WTC11 (cell line): ENCODE results near the gene NWD2. TPM values are rescaled to one million over a fixed set of nuclear protein-coding genes. Genes with fewer than 3 reads are reported as not detected.

Source experiments
- ATAC-seq: fragments of 200-7000 bp; cut with Tn5 transposase; 2 replicates; pipeline ENCODE4 v1.10.0; 2021; ENCODE audit warnings: mild to moderate bottlenecking, moderate library complexity
- CTCF ChIA-PET: fragments of 300-600 bp; sonication (Branson Sonifier 250); formaldehyde crosslinking; loops from one replicate; lab custom pipeline; 2021; ENCODE audit warnings: antibody characterized with exemption; lab: Charles Lee
- POLR2A ChIA-PET: fragments of 350-600 bp; sonication (Branson Sonifier 250); formaldehyde crosslinking; loops from one replicate; lab custom pipeline; 2021; ENCODE audit warnings: antibody characterized with exemption; lab: Charles Lee
- DNase-seq: peaks from one replicate; pipeline ENCODE4 v3.0.0; 2021; ENCODE audit warnings: low spot score
- H3K27ac Mint-ChIP-seq: 2 replicates; pipeline ENCODE4 v1.8.0; 2021; ENCODE audit warnings: mixed read lengths
- H3K27me3 Mint-ChIP-seq: 2 replicates; pipeline ENCODE4 v1.8.0; 2021; ENCODE audit warnings: low read depth, mild to moderate bottlenecking, moderate library complexity, mixed read lengths
- H3K36me3 Mint-ChIP-seq: 2 replicates; pipeline ENCODE4 v1.8.0; 2021; ENCODE audit warnings: mixed read lengths
- H3K4me1 Mint-ChIP-seq: 2 replicates; pipeline ENCODE4 v1.8.0; 2022; ENCODE audit warnings: mixed read lengths
- H3K4me3 Mint-ChIP-seq: 2 replicates; pipeline ENCODE4 v1.8.0; 2021; ENCODE audit warnings: mild to moderate bottlenecking, moderate library complexity, mixed read lengths
- H3K9me3 Mint-ChIP-seq: 2 replicates; pipeline ENCODE4 v1.8.0; 2021; ENCODE audit warnings: mixed read lengths
- ATF6 ChIP-seq: sonication (generic); formaldehyde crosslinking; IDR thresholded peaks from 2 replicates; pipeline ENCODE4 v1.8.1; 2023; ENCODE audit warnings: mild to moderate bottlenecking, missing genetic modification reagents
- CBFB ChIP-seq: sonication (generic); formaldehyde crosslinking; IDR thresholded peaks from 2 replicates; pipeline ENCODE4 v1.8.1; 2022; ENCODE audit warnings: mild to moderate bottlenecking, low read depth, missing genetic modification reagents
- FOXK1 ChIP-seq: sonication (generic); formaldehyde crosslinking; IDR thresholded peaks from 2 replicates; pipeline ENCODE4 v1.8.0; 2022; ENCODE audit warnings: mild to moderate bottlenecking, moderate library complexity, missing genetic modification reagents
- GRHL2 ChIP-seq: fragments of 250-450 bp; sonication (Bioruptor Pico); IDR thresholded peaks from 2 replicates; pipeline ENCODE4 v1.8.0; 2022; ENCODE audit warnings: mild to moderate bottlenecking, moderate library complexity; ENCODE audit not compliant: insufficient replicate concordance, severe bottlenecking
- NFATC4 ChIP-seq: fragments of 250-450 bp; sonication (Bioruptor Pico); IDR thresholded peaks from 2 replicates; pipeline ENCODE4 v1.9.0; 2021; ENCODE audit warnings: mild to moderate bottlenecking
- RORB ChIP-seq: fragments of 250-450 bp; sonication (Bioruptor Pico); IDR thresholded peaks from 2 replicates; pipeline ENCODE4 v1.9.0; 2021; ENCODE audit warnings: mild to moderate bottlenecking
- TP53 ChIP-seq: sonication (generic); formaldehyde crosslinking; IDR thresholded peaks from 2 replicates; pipeline ENCODE4 v1.8.1; 2023; ENCODE audit warnings: mild to moderate bottlenecking, missing genetic modification reagents
- USF1 ChIP-seq: sonication (generic); formaldehyde crosslinking; IDR thresholded peaks from 2 replicates; pipeline ENCODE4 v1.8.0; 2022; ENCODE audit warnings: mild to moderate bottlenecking, missing genetic modification reagents
- ZBTB21 ChIP-seq: sonication (generic); formaldehyde crosslinking; IDR thresholded peaks from 2 replicates; pipeline ENCODE4 v1.8.1; 2023; ENCODE audit warnings: mild to moderate bottlenecking, missing genetic modification reagents, borderline replicate concordance
- ZMAT4 ChIP-seq: fragments of 250-450 bp; sonication (Bioruptor Pico); IDR thresholded peaks from 2 replicates; pipeline ENCODE4 v1.9.0; 2021; ENCODE audit warnings: mild to moderate bottlenecking
- ZNF138 ChIP-seq: sonication (generic); formaldehyde crosslinking; conservative IDR thresholded peaks from 2 replicates; pipeline ENCODE4 v1.8.1; 2022; ENCODE audit warnings: mild to moderate bottlenecking, moderate library complexity, missing genetic modification reagents
- ZNF232 ChIP-seq: sonication (generic); formaldehyde crosslinking; IDR thresholded peaks from 2 replicates; pipeline ENCODE4 v1.8.0; 2022; ENCODE audit warnings: mild to moderate bottlenecking, missing genetic modification reagents
- ZNF263 ChIP-seq: sonication (generic); formaldehyde crosslinking; IDR thresholded peaks from 2 replicates; pipeline ENCODE4 v1.8.1; 2022; ENCODE audit warnings: low read depth, mild to moderate bottlenecking, moderate library complexity, missing genetic modification reagents
- ZNF396 ChIP-seq: fragments of 250-450 bp; sonication (Bioruptor Pico); IDR thresholded peaks from 2 replicates; pipeline ENCODE4 v1.8.0; 2021; ENCODE audit warnings: mild to moderate bottlenecking, moderate library complexity, borderline replicate concordance
- ZSCAN18 ChIP-seq: fragments of 250-450 bp; sonication (Bioruptor Pico); IDR thresholded peaks from 2 replicates; pipeline ENCODE4 v2.1.2; 2022; ENCODE audit warnings: mild to moderate bottlenecking, moderate library complexity
- total RNA-seq: library from RNA; stranded (reverse); gene quantifications from 3 replicates; pipeline ENCODE4 v1.2.3, GENCODE V29; 2021
- TF ChIP-seq, protein P1 (sequence below): sonication (generic); formaldehyde crosslinking; IDR thresholded peaks from 2 replicates; pipeline ENCODE4 v1.8.1; 2023; ENCODE audit warnings: mild to moderate bottlenecking, missing genetic modification reagents, borderline replicate concordance
- TF ChIP-seq, protein P2 (sequence below): sonication (generic); formaldehyde crosslinking; IDR thresholded peaks from 2 replicates; pipeline ENCODE4 v1.8.1; 2023; ENCODE audit warnings: mild to moderate bottlenecking, missing genetic modification reagents, moderate library complexity
- TF ChIP-seq, protein P3 (sequence below): sonication (generic); formaldehyde crosslinking; IDR thresholded peaks from 2 replicates; pipeline ENCODE4 v1.8.0; 2022; ENCODE audit warnings: mild to moderate bottlenecking, missing genetic modification reagents

The NWD2 gene
- total RNA-seq, 1 experiment from 2014 or later: 0.07 TPM

DNA sequence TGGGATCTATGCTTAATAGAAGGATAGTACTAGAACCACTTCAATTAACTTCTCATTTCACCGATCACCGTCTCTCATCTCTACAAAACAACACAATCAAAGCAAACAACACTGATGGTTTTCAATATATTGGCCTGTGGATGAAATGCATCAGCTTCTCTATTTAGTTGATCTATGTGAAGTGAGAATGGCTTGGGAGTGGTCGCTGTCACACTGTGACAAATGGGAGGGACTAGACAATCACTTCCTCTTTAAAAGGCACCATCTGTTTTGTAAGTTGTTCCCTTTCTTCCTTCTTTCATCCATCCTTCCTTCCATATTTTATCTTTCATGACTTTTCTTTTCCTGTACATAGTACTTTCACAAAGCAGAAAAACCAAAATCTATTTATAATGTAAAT, 23.9 kb upstream of the NWD2 start:
- DNase-seq: no peak
- POLR2A ChIA-PET: no interaction called here
- Mint-ChIP-seq H3K4me1 (no peaks in the 10 kb centered on the region), H3K27me3 (no peaks in the 10 kb centered on the region)
- ATAC-seq: no peak
- CTCF ChIA-PET: interaction anchor here (1.3 kb wide), 1 partner anchor 23 kb away, joined by 4 read pairs; no protein-coding TSS in a partner anchor
- TF ChIP-seq TP53 (CRISPR knock-in tag) (no peak), ZNF263 (CRISPR knock-in tag) (no peak), ZNF138 (CRISPR knock-in tag) (no peak), NFATC4 (CRISPR knock-in tag) (no peak), ZNF396 (CRISPR knock-in tag) (no peak), ZSCAN18 (CRISPR knock-in tag) (no peak), FOXK1 (CRISPR knock-in tag) (no peak), GRHL2 (CRISPR knock-in tag) (no peak), ZBTB21 (CRISPR knock-in tag) (no peak), USF1 (CRISPR knock-in tag) (no peak), CBFB (no peak), ZNF232 (CRISPR knock-in tag) (no peak), ZMAT4 (no peak), RORB (CRISPR knock-in tag) (no peak), ATF6 (CRISPR knock-in tag) (no peak)
- TF ChIP-seq, protein P1, sequence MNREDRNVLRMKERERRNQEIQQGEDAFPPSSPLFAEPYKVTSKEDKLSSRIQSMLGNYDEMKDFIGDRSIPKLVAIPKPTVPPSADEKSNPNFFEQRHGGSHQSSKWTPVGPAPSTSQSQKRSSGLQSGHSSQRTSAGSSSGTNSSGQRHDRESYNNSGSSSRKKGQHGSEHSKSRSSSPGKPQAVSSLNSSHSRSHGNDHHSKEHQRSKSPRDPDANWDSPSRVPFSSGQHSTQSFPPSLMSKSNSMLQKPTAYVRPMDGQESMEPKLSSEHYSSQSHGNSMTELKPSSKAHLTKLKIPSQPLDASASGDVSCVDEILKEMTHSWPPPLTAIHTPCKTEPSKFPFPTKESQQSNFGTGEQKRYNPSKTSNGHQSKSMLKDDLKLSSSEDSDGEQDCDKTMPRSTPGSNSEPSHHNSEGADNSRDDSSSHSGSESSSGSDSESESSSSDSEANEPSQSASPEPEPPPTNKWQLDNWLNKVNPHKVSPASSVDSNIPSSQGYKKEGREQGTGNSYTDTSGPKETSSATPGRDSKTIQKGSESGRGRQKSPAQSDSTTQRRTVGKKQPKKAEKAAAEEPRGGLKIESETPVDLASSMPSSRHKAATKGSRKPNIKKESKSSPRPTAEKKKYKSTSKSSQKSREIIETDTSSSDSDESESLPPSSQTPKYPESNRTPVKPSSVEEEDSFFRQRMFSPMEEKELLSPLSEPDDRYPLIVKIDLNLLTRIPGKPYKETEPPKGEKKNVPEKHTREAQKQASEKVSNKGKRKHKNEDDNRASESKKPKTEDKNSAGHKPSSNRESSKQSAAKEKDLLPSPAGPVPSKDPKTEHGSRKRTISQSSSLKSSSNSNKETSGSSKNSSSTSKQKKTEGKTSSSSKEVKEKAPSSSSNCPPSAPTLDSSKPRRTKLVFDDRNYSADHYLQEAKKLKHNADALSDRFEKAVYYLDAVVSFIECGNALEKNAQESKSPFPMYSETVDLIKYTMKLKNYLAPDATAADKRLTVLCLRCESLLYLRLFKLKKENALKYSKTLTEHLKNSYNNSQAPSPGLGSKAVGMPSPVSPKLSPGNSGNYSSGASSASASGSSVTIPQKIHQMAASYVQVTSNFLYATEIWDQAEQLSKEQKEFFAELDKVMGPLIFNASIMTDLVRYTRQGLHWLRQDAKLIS (CRISPR knock-in tag): no peak
- TF ChIP-seq, protein P2, sequence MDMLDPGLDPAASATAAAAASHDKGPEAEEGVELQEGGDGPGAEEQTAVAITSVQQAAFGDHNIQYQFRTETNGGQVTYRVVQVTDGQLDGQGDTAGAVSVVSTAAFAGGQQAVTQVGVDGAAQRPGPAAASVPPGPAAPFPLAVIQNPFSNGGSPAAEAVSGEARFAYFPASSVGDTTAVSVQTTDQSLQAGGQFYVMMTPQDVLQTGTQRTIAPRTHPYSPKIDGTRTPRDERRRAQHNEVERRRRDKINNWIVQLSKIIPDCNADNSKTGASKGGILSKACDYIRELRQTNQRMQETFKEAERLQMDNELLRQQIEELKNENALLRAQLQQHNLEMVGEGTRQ: no peak
- TF ChIP-seq, protein P3, sequence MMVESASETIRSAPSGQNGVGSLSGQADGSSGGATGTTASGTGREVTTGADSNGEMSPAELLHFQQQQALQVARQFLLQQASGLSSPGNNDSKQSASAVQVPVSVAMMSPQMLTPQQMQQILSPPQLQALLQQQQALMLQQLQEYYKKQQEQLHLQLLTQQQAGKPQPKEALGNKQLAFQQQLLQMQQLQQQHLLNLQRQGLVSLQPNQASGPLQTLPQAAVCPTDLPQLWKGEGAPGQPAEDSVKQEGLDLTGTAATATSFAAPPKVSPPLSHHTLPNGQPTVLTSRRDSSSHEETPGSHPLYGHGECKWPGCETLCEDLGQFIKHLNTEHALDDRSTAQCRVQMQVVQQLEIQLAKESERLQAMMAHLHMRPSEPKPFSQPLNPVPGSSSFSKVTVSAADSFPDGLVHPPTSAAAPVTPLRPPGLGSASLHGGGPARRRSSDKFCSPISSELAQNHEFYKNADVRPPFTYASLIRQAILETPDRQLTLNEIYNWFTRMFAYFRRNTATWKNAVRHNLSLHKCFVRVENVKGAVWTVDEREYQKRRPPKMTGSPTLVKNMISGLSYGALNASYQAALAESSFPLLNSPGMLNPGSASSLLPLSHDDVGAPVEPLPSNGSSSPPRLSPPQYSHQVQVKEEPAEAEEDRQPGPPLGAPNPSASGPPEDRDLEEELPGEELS (CRISPR knock-in tag): no peak
- TF ChIP-seq, all 79 proteins: peak for 0
- Mint-ChIP-seq H3K9me3 (0 out of 2 replicates have a peak, but pooled peaks cover 3% of the 10 kb centered on the region), H3K36me3 (no peaks in the 10 kb centered on the region), H3K4me3 (no peak overlapping the region), H3K27ac (no peak overlapping the region)
